DOHH2 (cell line): ENCODE measurements around the gene PTPN9.
"Not testable (repeated sequence)": the region's sequence is repeated elsewhere in the genome, so short reads cannot be mapped to it uniquely, and the experiment has no call there.

Source experiments
- H3F3A ChIP-seq: fragments of 200-600 bp; sonication (generic), shearing (Covaris generic); 2 replicates; pipeline ENCODE4 v1.6.0; 2016; ENCODE audit warnings: antibody characterized with exemption, mild to moderate bottlenecking; ENCODE audit not compliant: control insufficient read depth, insufficient read depth
- H3K27ac ChIP-seq: fragments of 200-600 bp; sonication (generic); 2 replicates; pipeline ENCODE4 v1.5.1; 2014; ENCODE audit warnings: low read depth, mild to moderate bottlenecking, low read length, moderate library complexity
- H3K27me3 ChIP-seq: fragments of 200-600 bp; sonication (generic); 2 replicates; pipeline ENCODE4 v1.6.1; 2014; ENCODE audit warnings: mild to moderate bottlenecking, low read length, mixed read lengths; ENCODE audit not compliant: control insufficient read depth
- H3K36me3 ChIP-seq: fragments of 200-600 bp; sonication (generic); 2 replicates; pipeline ENCODE4 v1.6.1; 2014; ENCODE audit warnings: mild to moderate bottlenecking, low read length, moderate library complexity, mixed read lengths; ENCODE audit not compliant: control insufficient read depth
- H3K4me1 ChIP-seq: fragments of 200-600 bp; sonication (generic); 2 replicates; pipeline ENCODE4 v1.6.1; 2014; ENCODE audit warnings: mild to moderate bottlenecking, low read length, mixed read lengths; ENCODE audit not compliant: control insufficient read depth
- H3K4me2 ChIP-seq: fragments of 200-600 bp; sonication (generic); 2 replicates; pipeline ENCODE4 v1.6.0; 2014; ENCODE audit warnings: mild to moderate bottlenecking, low read length, moderate library complexity
- H3K4me3 ChIP-seq: fragments of 200-600 bp; sonication (generic); 2 replicates; pipeline ENCODE4 v1.5.1; 2014; ENCODE audit warnings: mild to moderate bottlenecking, low read length, mixed read lengths
- H3K79me2 ChIP-seq: fragments of 200-600 bp; sonication (generic); 2 replicates; pipeline ENCODE4 v1.6.1; 2014; ENCODE audit warnings: mild to moderate bottlenecking, low read length, mixed read lengths; ENCODE audit not compliant: control insufficient read depth
- H3K9me2 ChIP-seq: fragments of 200-600 bp; sonication (generic); replicated peaks from 2 replicates; pipeline ENCODE4 v1.6.1; 2014; ENCODE audit warnings: mild to moderate bottlenecking, low read length, mixed read lengths; ENCODE audit not compliant: control insufficient read depth
- H3K9me3 ChIP-seq: fragments of 200-600 bp; sonication (generic); 2 replicates; pipeline ENCODE4 v1.6.1; 2014; ENCODE audit warnings: antibody characterized with exemption, low read length, mixed read lengths; ENCODE audit not compliant: control insufficient read depth, insufficient read depth
- H4K20me1 ChIP-seq: fragments of 200-600 bp; sonication (generic); 2 replicates; pipeline ENCODE4 v1.6.0; 2014; ENCODE audit warnings: low read depth, mild to moderate bottlenecking, antibody characterized with exemption, low read length, moderate library complexity; ENCODE audit not compliant: control insufficient read depth, insufficient read depth
- EZH2phosphoT487 ChIP-seq: fragments of 200-600 bp; sonication (generic); IDR thresholded peaks from 2 replicates; pipeline ENCODE4 v1.6.1; 2017; ENCODE audit warnings: borderline replicate concordance, mild to moderate bottlenecking, antibody characterized with exemption, low read length, moderate library complexity, mixed read lengths
- TF ChIP-seq, protein P1 (sequence below): fragments of 200-600 bp; sonication (generic); IDR thresholded peaks from one replicate; pipeline ENCODE4 v1.5.1; 2014; ENCODE audit warnings: antibody characterized with exemption, mild to moderate bottlenecking, low read depth, low read length; ENCODE audit not compliant: poor library complexity, severe bottlenecking

The PTPN9 gene

DNA sequence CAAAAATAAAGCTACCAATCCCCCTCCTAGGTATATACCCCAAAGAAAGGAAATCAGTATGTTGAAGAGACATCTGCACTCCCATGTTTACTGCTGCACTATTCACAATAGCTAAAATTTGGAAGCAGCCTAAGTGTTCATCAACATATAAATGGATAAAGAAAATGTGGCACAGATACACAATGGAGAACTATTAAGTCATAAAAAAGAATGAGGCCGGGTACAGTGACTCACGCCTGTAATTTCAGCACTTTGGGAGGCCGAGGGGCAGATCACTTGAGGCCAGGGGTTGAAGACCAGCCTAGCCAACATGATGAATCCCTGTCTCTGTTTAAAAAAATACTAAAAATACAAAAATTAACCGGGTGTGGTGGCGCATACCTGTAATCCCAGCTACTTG lies 10.0 kb upstream of the PTPN9 start:
- TF ChIP-seq, protein P1, sequence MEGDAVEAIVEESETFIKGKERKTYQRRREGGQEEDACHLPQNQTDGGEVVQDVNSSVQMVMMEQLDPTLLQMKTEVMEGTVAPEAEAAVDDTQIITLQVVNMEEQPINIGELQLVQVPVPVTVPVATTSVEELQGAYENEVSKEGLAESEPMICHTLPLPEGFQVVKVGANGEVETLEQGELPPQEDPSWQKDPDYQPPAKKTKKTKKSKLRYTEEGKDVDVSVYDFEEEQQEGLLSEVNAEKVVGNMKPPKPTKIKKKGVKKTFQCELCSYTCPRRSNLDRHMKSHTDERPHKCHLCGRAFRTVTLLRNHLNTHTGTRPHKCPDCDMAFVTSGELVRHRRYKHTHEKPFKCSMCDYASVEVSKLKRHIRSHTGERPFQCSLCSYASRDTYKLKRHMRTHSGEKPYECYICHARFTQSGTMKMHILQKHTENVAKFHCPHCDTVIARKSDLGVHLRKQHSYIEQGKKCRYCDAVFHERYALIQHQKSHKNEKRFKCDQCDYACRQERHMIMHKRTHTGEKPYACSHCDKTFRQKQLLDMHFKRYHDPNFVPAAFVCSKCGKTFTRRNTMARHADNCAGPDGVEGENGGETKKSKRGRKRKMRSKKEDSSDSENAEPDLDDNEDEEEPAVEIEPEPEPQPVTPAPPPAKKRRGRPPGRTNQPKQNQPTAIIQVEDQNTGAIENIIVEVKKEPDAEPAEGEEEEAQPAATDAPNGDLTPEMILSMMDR, result no peak
- TF ChIP-seq EZH2phosphoT487, result no peak
- H3K79me2 ChIP-seq, result no peaks in the 10 kb centered on the region
- H3K36me3 ChIP-seq, result no peaks in the 10 kb centered on the region
- H3K4me2 ChIP-seq, result no peak overlapping the region
- no peak overlapping the region for H3K27ac ChIP-seq
- no peaks in the 10 kb centered on the region for H4K20me1 ChIP-seq
- H3K4me1 ChIP-seq, result peaks cover 2% of the 10 kb centered on the region; the same call in 1 of the 2 replicates
- H3K9me2 ChIP-seq, result no peaks in the 10 kb centered on the region
- H3K9me3 ChIP-seq, result no peaks in the 10 kb centered on the region
- no peaks in the 10 kb centered on the region for H3K27me3 ChIP-seq
- H3F3A ChIP-seq, result peaks cover 2% of the 10 kb centered on the region; the same call in 1 of the 2 replicates
- H3K4me3 ChIP-seq, result no peak overlapping the region

DNA sequence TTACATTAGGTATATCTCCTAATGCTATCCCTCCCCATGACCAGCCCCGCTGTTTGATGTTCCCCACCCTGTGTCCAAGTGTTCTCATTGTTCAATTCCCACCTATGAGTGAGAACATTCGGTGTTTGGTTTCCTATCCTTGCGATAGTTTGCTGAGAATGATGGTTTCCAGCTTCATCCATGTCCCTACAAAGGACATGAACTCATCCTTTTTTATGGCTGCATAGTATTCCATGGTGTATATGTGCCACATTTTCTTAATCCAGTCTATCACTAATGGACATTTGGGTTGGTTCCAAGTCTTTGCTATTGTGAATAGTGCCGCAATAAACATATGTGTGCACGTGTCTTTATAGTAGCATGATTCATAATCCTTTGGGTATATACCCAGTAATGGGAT lies 7.3 kb upstream of the PTPN9 start:
- not testable (repeated sequence) for H3F3A ChIP-seq, H3K9me2 ChIP-seq, H3K4me3 ChIP-seq, H3K4me2 ChIP-seq, H3K4me1 ChIP-seq, H3K36me3 ChIP-seq, H3K27me3 ChIP-seq, H3K79me2 ChIP-seq, H3K27ac ChIP-seq, H3K9me3 ChIP-seq, H4K20me1 ChIP-seq

DNA sequence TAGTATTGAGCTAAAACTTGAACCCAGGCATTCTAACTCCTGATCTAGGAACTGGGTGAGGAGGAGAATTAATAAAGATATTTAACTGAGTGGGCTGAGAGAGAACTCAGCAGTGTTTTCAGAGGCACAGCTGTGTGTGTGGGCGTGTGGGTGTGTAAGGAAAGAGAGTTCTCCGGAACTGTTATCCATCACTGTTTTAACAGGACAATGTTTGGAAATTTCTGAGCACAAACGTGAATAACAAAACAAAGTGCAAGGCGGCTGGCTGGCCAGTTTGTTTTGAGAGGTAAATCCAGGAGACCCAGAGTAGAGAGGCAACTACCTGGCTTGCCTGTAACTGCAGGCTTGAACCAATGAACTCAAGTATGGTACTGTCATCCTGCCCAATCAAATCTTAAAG lies 5.0 kb upstream of the PTPN9 start:
- no peak for TF ChIP-seq EZH2phosphoT487
- TF ChIP-seq, protein P1, result no peak
- Histone ChIP-seq H3F3A (0 out of 2 replicates have a peak, but pooled peaks cover 5% of the 10 kb centered on the region), H3K4me2 (no peak overlapping the region), H3K27me3 (no peaks in the 10 kb centered on the region), H3K9me2 (no peaks in the 10 kb centered on the region), H3K36me3 (no peaks in the 10 kb centered on the region), H3K27ac (no peak overlapping the region), H3K4me3 (no peak overlapping the region), H4K20me1 (no peaks in the 10 kb centered on the region), H3K9me3 (no peaks in the 10 kb centered on the region), H3K79me2 (peaks cover 6% of the 10 kb centered on the region), H3K4me1 (peaks cover 8% of the 10 kb centered on the region)

DNA sequence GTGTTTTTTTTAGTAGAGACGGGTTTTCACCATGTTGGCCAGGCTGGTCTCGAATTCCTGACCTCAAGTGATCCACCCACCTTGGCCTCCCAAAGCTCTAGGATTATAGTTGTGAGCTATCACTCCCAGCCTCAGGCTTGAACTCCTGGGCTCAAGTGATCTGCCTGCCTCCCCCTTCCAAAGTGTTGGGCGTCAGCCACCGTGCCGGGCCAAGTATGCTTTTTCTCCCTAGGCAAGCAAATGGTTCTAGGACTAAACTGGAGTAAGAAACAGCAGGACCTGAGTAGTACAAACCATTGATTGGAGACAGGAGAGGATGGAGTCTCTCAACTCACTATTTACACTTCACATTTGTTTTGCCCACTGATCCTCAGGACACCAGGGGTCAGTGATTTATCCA lies 4.6 kb upstream of the PTPN9 start:
- H3K4me2 ChIP-seq, result no peak overlapping the region
- H4K20me1 ChIP-seq, result no peaks in the 10 kb centered on the region
- no peaks in the 10 kb centered on the region for H3K9me3 ChIP-seq
- H3K36me3 ChIP-seq, result no peaks in the 10 kb centered on the region
- H3K9me2 ChIP-seq, result no peaks in the 10 kb centered on the region
- no peaks in the 10 kb centered on the region for H3K27me3 ChIP-seq
- H3K4me1 ChIP-seq, result peaks cover 8% of the 10 kb centered on the region
- H3K27ac ChIP-seq, result no peak overlapping the region
- TF ChIP-seq, protein P1, result no peak
- no peak for TF ChIP-seq EZH2phosphoT487
- peaks cover 11% of the 10 kb centered on the region for H3K79me2 ChIP-seq
- H3K4me3 ChIP-seq, result no peak overlapping the region
- H3F3A ChIP-seq, result 0 out of 2 replicates have a peak, but pooled peaks cover 5% of the 10 kb centered on the region

DNA sequence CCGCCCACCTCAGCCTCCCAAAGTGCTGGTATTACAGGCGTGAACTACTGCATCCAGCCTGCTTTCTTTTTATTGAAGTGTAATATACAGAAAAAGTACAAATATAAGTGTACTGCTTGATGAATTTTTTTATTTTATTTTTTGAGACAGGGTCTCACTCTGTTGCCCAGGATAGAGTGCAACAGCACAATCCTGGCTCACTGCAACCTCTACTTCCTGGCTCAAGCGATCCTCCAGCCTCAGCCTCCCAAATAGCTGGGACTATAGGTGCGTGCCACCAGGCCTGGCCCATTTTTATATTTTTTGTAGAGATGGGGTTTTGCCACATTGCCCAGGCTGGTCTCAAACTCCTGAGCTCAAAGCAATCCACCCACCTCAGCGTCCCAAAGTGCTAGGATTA lies 3.8 kb upstream of the PTPN9 start:
- not testable (repeated sequence) for H3K4me2 ChIP-seq

More for the DNA sequence above, 3.8 kb upstream of the PTPN9 start:
- not testable (repeated sequence) for H3K27me3 ChIP-seq, H3K9me2 ChIP-seq, H3K36me3 ChIP-seq, H3F3A ChIP-seq, H3K9me3 ChIP-seq, H3K27ac ChIP-seq, H4K20me1 ChIP-seq, H3K4me1 ChIP-seq, H3K4me3 ChIP-seq
- H3K79me2 ChIP-seq, result peaks cover 18% of the 10 kb centered on the region
